HCT116 (cell line): ENCODE results near the gene PAK1IP1. TPM values are rescaled to one million over a fixed set of nuclear protein-coding genes. Genes with fewer than 3 reads are reported as not detected.
"Not testable (repeated sequence)": the region's sequence is repeated elsewhere in the genome, so short reads cannot be mapped to it uniquely, and the experiment has no call there.

Experiments used
- ATAC-seq: fragments of 200-7000 bp; cut with Tn5 transposase; 2 replicates; pipeline ENCODE4 v1.9.1; 2020; ENCODE audit warnings: mild to moderate bottlenecking, moderate library complexity
- BruUV-seq: library from RNA; stranded (reverse); fragments of 400-500 nt; replicated peaks from 2 replicates; lab custom pipeline; 2021; lab: Mats Ljungman, UMichigan
- CTCF ChIA-PET: fragments of 300-600 bp; sonication (Branson Sonifier 250); formaldehyde crosslinking; loops from one replicate; lab custom pipeline; 2021; ENCODE audit warnings: antibody characterized with exemption; lab: Charles Lee
- POLR2A ChIA-PET: fragments of 300-600, 350-600 bp; sonication (Branson Sonifier 250); formaldehyde crosslinking; loops from one replicate; lab custom pipeline; 2021; ENCODE audit warnings: antibody characterized with exemption; lab: Charles Lee
- RAD21 ChIA-PET, 2 experiments: fragments of 300-600 bp; sonication (Branson Sonifier 250); formaldehyde crosslinking; loops; one replicate each; lab custom pipeline; 2023; ENCODE audit warnings: low total read pairs in 2 of 2; ENCODE audit not compliant: uncharacterized antibody in 2 of 2, unreplicated experiment in 2 of 2, low non-redundant PET in 1 of 2; lab: Charles Lee
- DNase-seq: peaks from one replicate; pipeline ENCODE4 v3.0.0-alpha.2; 2010; ENCODE audit warnings: low read depth, low spot score
- H2AFZ ChIP-seq: fragments of 200-600 bp; shearing (Covaris generic), sonication (generic); 2 replicates; pipeline ENCODE4 v1.6.1; 2017; ENCODE audit warnings: low read depth, mixed run types, mixed read lengths, antibody characterized with exemption, low read length; ENCODE audit not compliant: poor library complexity, severe bottlenecking
- H3K27ac ChIP-seq: 2 replicates; pipeline ENCODE4 v1.5.1; 2012; ENCODE audit warnings: low read depth, low read length
- H3K27me3 ChIP-seq: fragments of 200-600 bp; sonication (generic); 2 replicates; pipeline ENCODE4 v1.6.1; 2016; ENCODE audit warnings: mixed run types, low read length, mixed read lengths; ENCODE audit not compliant: insufficient read depth
- H3K36me3 ChIP-seq, 2 experiments: fragments of 200-500 bp in 1 of 2; fragments of 200-600 bp in 1 of 2; sonication (Bioruptor generic) in 1 of 2; sonication (generic) in 1 of 2; 2 replicates each; pipeline versions ENCODE4 v1.5.1 to v1.6.1; 2014 to 2016; ENCODE audit warnings: low read length in 2 of 2, inconsistent platforms in 1 of 2, mixed read lengths in 1 of 2, mixed run types in 1 of 2; ENCODE audit not compliant: insufficient read depth in 2 of 2, control insufficient read depth in 1 of 2
- H3K4me1 ChIP-seq, 2 experiments: fragments of 200-600 bp in 1 of 2; sonication (generic) in 1 of 2; 2 replicates each; pipeline versions ENCODE4 v1.5.1 to v1.6.1; 2012 to 2017; ENCODE audit warnings: low read length in 2 of 2, inconsistent platforms in 1 of 2, mild to moderate bottlenecking in 1 of 2, mixed read lengths in 1 of 2, mixed run types in 1 of 2, moderate library complexity in 1 of 2; ENCODE audit not compliant: insufficient read depth in 2 of 2, control insufficient read depth in 1 of 2
- H3K4me2 ChIP-seq: fragments of 200-600 bp; sonication (generic); 2 replicates; pipeline ENCODE4 v1.6.1; 2017; ENCODE audit warnings: mixed run types, low read length, mixed read lengths
- H3K4me3 ChIP-seq, 2 experiments: fragments of 200-600 bp in 1 of 2; sonication (generic) in 1 of 2; replicated peaks in 1 of 2; 2 replicates each; pipeline ENCODE4 v1.5.1; 2011 to 2016; ENCODE audit warnings: low read length in 2 of 2, control low read depth in 1 of 2, low read depth in 1 of 2, mild to moderate bottlenecking in 1 of 2, mixed read lengths in 1 of 2, mixed run types in 1 of 2
- H3K79me2 ChIP-seq: fragments of 200-600 bp; sonication (generic); 2 replicates; pipeline ENCODE4 v1.6.1; 2017; ENCODE audit warnings: mild to moderate bottlenecking, mixed run types, low read length, moderate library complexity, mixed read lengths; ENCODE audit not compliant: insufficient read depth
- H3K9ac ChIP-seq: fragments of 200-600 bp; sonication (generic); 2 replicates; pipeline ENCODE4 v1.6.1; 2016; ENCODE audit warnings: low read length, mixed read lengths
- H3K9me2 ChIP-seq: fragments of 200-600 bp; sonication (generic), shearing (Covaris generic); 2 replicates; pipeline ENCODE4 v1.6.1; 2017; ENCODE audit warnings: mixed run types, mild to moderate bottlenecking, moderate library complexity; ENCODE audit not compliant: insufficient read depth
- H3K9me3 ChIP-seq, 2 experiments: fragments of 200-500 bp in 1 of 2; fragments of 200-600 bp in 1 of 2; sonication (Bioruptor generic) in 1 of 2; sonication (generic) in 1 of 2; 2 replicates each; pipeline ENCODE4 v1.6.1; 2014 to 2017; ENCODE audit warnings: low read length in 2 of 2, mixed read lengths in 2 of 2, inconsistent platforms in 1 of 2, low read depth in 1 of 2, mild to moderate bottlenecking in 1 of 2, mixed run types in 1 of 2, moderate library complexity in 1 of 2; ENCODE audit not compliant: control insufficient read depth in 1 of 2, insufficient read depth in 1 of 2
- H4K20me1 ChIP-seq: fragments of 200-600 bp; sonication (generic), shearing (Covaris generic); 2 replicates; pipeline ENCODE4 v1.6.1; 2017; ENCODE audit warnings: mixed run types, mild to moderate bottlenecking, moderate library complexity; ENCODE audit not compliant: insufficient read depth
- CBX3 ChIP-seq: IDR thresholded peaks from 2 replicates; pipeline ENCODE4 v1.6.1; 2012; ENCODE audit warnings: low read depth
- EGR1 ChIP-seq: IDR thresholded peaks from 2 replicates; pipeline ENCODE4 v1.6.1; 2012; ENCODE audit warnings: low read depth
- POLR2A ChIP-seq: IDR thresholded peaks from 2 replicates; pipeline ENCODE4 v1.7.0; 2011; ENCODE audit warnings: borderline replicate concordance; ENCODE audit not compliant: insufficient read depth, insufficient read length; ENCODE audit errors: extremely low read depth
- REST ChIP-seq: IDR thresholded peaks from 2 replicates; pipeline ENCODE4 v1.6.1; 2012; ENCODE audit warnings: low read depth
- ZFX ChIP-seq: fragments of 450-650 bp; IDR thresholded peaks from 2 replicates; pipeline ENCODE4 v1.6.1; 2017
- ZNF274 ChIP-seq: fragments of 200-500 bp; sonication (Bioruptor generic); IDR thresholded peaks from 2 replicates; pipeline ENCODE4 v1.6.1; 2014; ENCODE audit warnings: mild to moderate bottlenecking, low read depth, low read length, inconsistent platforms
- intact Hi-C: fragments of 100-400 bp; cut with micrococcal nuclease; formaldehyde crosslinking; loops from 2 replicates; pipeline ENCODE4 v1.10.0; 2022
- total RNA-seq: library from RNA; stranded (reverse); gene quantifications from one replicate; pipeline ENCODE4 v1.2.1, GENCODE V29; 2021; ENCODE audit not compliant: unreplicated experiment
- TF ChIP-seq, protein P1 (sequence below): IDR thresholded peaks from 2 replicates; pipeline ENCODE4 v1.6.1; 2012
- TF ChIP-seq, protein P2 (sequence below): IDR thresholded peaks from 2 replicates; pipeline ENCODE4 v1.6.1; 2012

PAK1IP1 gene
- total RNA-seq, 1 experiment from 2014 or later: 24.3 TPM

- intact Hi-C loops: no loop called here
- Histone ChIP-seq H3K27ac (no peak overlapping the region), H3K27me3 (no peaks in the 10 kb centered on the region), H2AFZ (no peak overlapping the region), H3K4me3 (no peak overlapping the region), H3K4me2 (no peak overlapping the region), H3K9me2 (no peaks in the 10 kb centered on the region), H3K9me3 (no peaks in the 10 kb centered on the region), H3K4me1 (peaks cover 3 to 5% of the 10 kb centered on the region in 2 experiments), H3K79me2 (no peaks in the 10 kb centered on the region), H3K36me3 (no peaks in the 10 kb centered on the region), H4K20me1 (no peaks in the 10 kb centered on the region), H3K9ac (no peak overlapping the region)
- CTCF ChIA-PET: no interaction called here
- TF ChIP-seq EGR1 (no peak), REST (no peak), CBX3 (no peak), POLR2A (no peak), ZNF274 (no peak), ZFX (no peak)
- TF ChIP-seq, protein P1, sequence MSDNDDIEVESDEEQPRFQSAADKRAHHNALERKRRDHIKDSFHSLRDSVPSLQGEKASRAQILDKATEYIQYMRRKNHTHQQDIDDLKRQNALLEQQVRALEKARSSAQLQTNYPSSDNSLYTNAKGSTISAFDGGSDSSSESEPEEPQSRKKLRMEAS: no peak
- TF ChIP-seq, protein P2, sequence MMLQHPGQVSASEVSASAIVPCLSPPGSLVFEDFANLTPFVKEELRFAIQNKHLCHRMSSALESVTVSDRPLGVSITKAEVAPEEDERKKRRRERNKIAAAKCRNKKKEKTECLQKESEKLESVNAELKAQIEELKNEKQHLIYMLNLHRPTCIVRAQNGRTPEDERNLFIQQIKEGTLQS: no peak
- DNase-seq (no peak), ATAC-seq (no peak)
- RAD21 ChIA-PET: no interaction called here
- POLR2A ChIA-PET: no interaction called here
- BruUV-seq: no TSS peak
These were observed 45.3 kb downstream of the PAK1IP1 start for GRCh38 chr6:10740061-10740460.

DNA sequence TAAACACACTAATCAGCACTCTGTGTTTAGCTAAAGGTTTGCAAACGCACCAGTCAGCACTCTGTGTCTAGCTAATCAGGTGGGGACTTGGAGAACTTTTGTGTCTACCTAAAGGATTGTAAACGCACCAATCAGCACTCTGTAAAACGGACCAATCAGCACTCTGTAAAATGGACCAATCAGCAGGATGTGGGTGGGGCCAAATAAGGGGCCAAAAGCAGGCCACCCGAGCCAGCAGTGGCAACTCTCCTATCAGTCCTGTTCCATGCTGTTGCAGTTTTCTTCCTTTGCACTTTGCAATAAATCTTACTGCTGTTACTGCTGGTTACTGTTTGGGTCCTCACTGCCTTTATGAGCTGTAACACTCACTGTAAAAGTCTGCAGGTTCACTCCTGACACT is 46.9 kb downstream of the PAK1IP1 start:
- POLR2A ChIA-PET: interaction anchor here (0.6 kb wide), 1 partner anchor 47 kb away, joined by 4 read pairs; the partner anchor contains the start of gene PAK1IP1
- H3K79me2 ChIP-seq, CTCF ChIA-PET: not testable (repeated sequence)

More for the DNA sequence above, 46.9 kb downstream of the PAK1IP1 start:
- H3K4me3 ChIP-seq, H3K9me2 ChIP-seq, intact Hi-C loops, H3K9me3 ChIP-seq, ATAC-seq, H4K20me1 ChIP-seq, H3K27me3 ChIP-seq, DNase-seq, H3K27ac ChIP-seq, BruUV-seq, H3K9ac ChIP-seq, RAD21 ChIA-PET, H3K4me2 ChIP-seq, H3K36me3 ChIP-seq, H3K4me1 ChIP-seq, H2AFZ ChIP-seq: not testable (repeated sequence)
